Thyroid gland (tissue), 4 donors: ENCODE measurements around the gene ARSA. TPM values are rescaled to one million over a fixed set of nuclear protein-coding genes. Genes with fewer than 3 reads are reported as not detected.

Experiments
- DNase-seq, 2 donors: peaks; one replicate each; pipeline ENCODE4 v3.0.0-alpha.2; 2019
- H3K27ac ChIP-seq, 3 donors: fragments of 200-600 bp; sonication (generic); 1 replicate in 2 of 3; 2 replicates in 1 of 3; pipeline ENCODE4 v1.5.1; 2016 to 2019; ENCODE audit warnings: mild to moderate bottlenecking in 1 of 3, moderate library complexity in 1 of 3
- H3K27me3 ChIP-seq: fragments of 200-600 bp; sonication (generic); one replicate; pipeline ENCODE4 v1.5.1; 2019
- H3K36me3 ChIP-seq, 2 donors: fragments of 200-600 bp; sonication (generic); one replicate each; pipeline ENCODE4 v1.5.1; 2016 to 2019
- H3K4me1 ChIP-seq, 2 donors: fragments of 200-600 bp; sonication (generic); one replicate each; pipeline ENCODE4 v1.5.1; 2017 to 2019
- H3K4me3 ChIP-seq, 3 donors: fragments of 200-600 bp; sonication (generic); replicated peaks in 1 of 3; 1 replicate in 2 of 3; 2 replicates in 1 of 3; pipeline ENCODE4 v1.5.1; 2016; ENCODE audit warnings: mild to moderate bottlenecking in 1 of 3
- H3K9me3 ChIP-seq: fragments of 200-600 bp; sonication (generic); one replicate; pipeline ENCODE4 v1.5.1; 2017
- CTCF ChIP-seq, 6 experiments: fragments of 200-600 bp in 3 of 6; fragments of 450-650 bp in 3 of 6; sonication (generic) in 3 of 6; IDR thresholded peaks; one replicate each; pipeline ENCODE4 v1.5.1; 2016 to 2019; ENCODE audit warnings: antibody characterized with exemption in 6 of 6, mild to moderate bottlenecking in 2 of 6, inconsistent platforms in 1 of 6, moderate library complexity in 1 of 6
- POLR2A ChIP-seq, 2 donors: fragments of 450-650 bp; IDR thresholded peaks; one replicate each; pipeline ENCODE4 v1.6.1; 2017; ENCODE audit warnings: antibody characterized with exemption in 2 of 2, mild to moderate bottlenecking in 2 of 2, moderate library complexity in 1 of 2
- WGBS, 2 donors: methylation state at CpG; one replicate each; pipeline ENCODE4 v1.1.5; 2017; 5-methylcytosine and 5-hydroxymethylcytosine counted together
- intact Hi-C: fragments of 100-400 bp; cut with DNase I; formaldehyde crosslinking; loops from one replicate; pipeline ENCODE4 v1.15.1; 2023
- total RNA-seq, 4 donors: library from RNA; depleted of rRNA; stranded (reverse); fragments of >200 nt; gene quantifications; one replicate each; pipeline ENCODE4 v1.2.3, GENCODE V29; 2016

The ARSA gene
- total RNA-seq, 4 donors from 2014 or later, result 30.9 to 73.5 (median 61.2) TPM

- WGBS, 2 donors, result 73 to 77% methylated on average over 8 of the region's 8 CpGs
- Histone ChIP-seq H3K9me3 (no peaks in the 10 kb centered on the region), H3K36me3 (no peaks in the 10 kb centered on the region), H3K4me1 (peaks cover 8 to 25% of the 10 kb centered on the region in 2 donors), H3K27ac (peak overlapping the region; percentile 55 to 65 (median 56)), H3K4me3 (no peak overlapping the region), H3K27me3 (no peaks in the 10 kb centered on the region)
- intact Hi-C loops, result no loop called here
- no peak for DNase-seq
- TF ChIP-seq POLR2A (IDR thresholded peaks at IDR 0.05) (no peak), CTCF (IDR thresholded peaks at IDR 0.05) (no peak)
These were observed 44.1 kb upstream of the ARSA start for GRCh38 chr22:50672041-50672440.

DNA sequence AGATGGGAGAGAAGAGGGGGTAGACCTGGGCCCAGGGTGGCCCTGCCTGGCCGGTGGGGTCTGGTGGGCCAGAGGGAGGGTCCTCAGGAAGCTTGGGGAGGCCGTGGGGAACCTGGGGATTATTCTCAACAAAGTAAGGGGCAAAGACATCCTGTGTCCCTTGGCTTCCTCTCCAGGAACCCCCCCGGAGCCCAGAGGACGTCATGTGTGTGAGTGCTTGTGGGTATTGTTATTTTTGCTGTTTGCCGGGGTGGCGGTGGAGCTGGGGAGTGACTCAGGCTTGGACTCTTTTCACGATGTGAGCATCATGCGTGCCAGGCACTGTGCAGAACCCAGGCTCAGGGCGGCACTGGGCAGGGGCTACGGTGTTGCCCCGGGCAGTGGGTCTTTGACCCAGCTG is 43.7 kb upstream of the ARSA start:
- H3K4me3 ChIP-seq, result no peak overlapping the region
- no peak for TF ChIP-seq CTCF (IDR thresholded peaks at IDR 0.05)
- no peak for TF ChIP-seq POLR2A (IDR thresholded peaks at IDR 0.05)
- no peak for DNase-seq
- no peaks in the 10 kb centered on the region for H3K36me3 ChIP-seq
- no peaks in the 10 kb centered on the region for H3K27me3 ChIP-seq
- H3K9me3 ChIP-seq, result no peaks in the 10 kb centered on the region
- intact Hi-C loops, result no loop called here
- H3K4me1 ChIP-seq, result peaks cover 8 to 25% of the 10 kb centered on the region in 2 donors
- 23 to 31% methylated on average over 6 to 7 of the region's 11 CpGs for WGBS, 2 donors
- peak overlapping the region; percentile 46 to 65 (median 56) for H3K27ac ChIP-seq

DNA sequence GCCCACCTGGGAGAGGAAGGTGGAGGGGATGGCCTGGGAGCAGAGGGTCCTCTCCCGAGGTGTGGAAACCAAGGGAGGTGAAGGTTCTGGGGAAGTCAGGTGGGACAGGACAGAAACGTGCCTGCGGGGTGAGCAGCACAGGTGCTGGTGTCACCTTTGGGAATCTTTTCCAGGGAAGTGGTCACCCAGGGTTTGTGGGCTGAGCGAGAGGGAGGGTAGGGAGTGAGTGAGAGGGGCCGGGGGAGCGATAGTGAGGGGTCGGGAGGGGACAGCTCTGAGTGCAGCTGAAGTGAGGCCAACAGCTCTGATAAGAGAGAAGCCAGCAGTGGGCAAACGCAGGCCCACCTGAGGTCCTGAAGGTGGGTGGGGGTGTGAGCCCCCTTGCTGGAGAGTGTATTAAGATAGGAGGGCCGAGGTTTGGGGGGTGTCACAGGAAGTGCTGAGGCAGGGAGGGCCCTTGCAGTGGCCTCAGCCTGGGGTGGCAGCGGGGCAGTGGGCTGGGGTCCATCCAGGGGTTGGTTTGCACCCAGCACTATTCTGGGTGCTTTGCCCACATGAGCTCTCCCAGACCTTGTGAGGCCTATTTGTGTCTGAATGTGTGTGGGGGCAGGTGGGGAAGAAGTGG is 43.1 kb upstream of the ARSA start:
- Histone ChIP-seq H3K4me3 (no peak overlapping the region), H3K9me3 (no peaks in the 10 kb centered on the region), H3K27me3 (no peaks in the 10 kb centered on the region), H3K27ac (peak overlapping the region; percentile 12 to 65 (median 56)), H3K4me1 (peaks cover 8 to 25% of the 10 kb centered on the region in 2 donors), H3K36me3 (no peaks in the 10 kb centered on the region)
- 70 to 77% methylated on average over 10 of the region's 10 CpGs for WGBS, 2 donors
- no peak for DNase-seq
- no peak for TF ChIP-seq CTCF (IDR thresholded peaks at IDR 0.05)
- no peak for TF ChIP-seq POLR2A (IDR thresholded peaks at IDR 0.05)
- intact Hi-C loops, result no loop called here

DNA sequence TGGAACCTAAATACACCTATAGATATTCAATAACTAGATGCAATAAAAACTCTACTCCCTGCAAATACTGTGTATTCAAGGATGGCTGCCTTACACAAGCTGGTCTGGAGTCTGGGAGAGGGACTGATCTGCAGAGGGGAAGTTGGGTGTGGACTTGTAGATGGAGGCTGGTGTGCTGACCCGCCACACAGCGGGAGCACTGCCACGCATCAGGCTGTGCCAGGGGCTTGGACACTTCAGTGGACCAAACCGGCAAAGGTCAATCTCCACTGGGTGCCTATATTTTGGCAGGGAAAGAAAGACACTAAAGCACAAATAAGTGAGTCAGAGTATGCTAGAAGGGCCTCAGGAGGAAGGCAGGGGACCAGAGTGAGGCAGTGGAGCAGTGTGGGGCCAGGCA is 42.6 kb upstream of the ARSA start:
- no peaks in the 10 kb centered on the region for H3K9me3 ChIP-seq
- no peaks in the 10 kb centered on the region for H3K36me3 ChIP-seq
- DNase-seq, result no peak
- H3K4me1 ChIP-seq, result peaks cover 8 to 25% of the 10 kb centered on the region in 2 donors
- 62 to 69% methylated on average over 4 of the region's 4 CpGs for WGBS, 2 donors
- H3K4me3 ChIP-seq, result no peak overlapping the region
- H3K27ac ChIP-seq, result peak overlapping the region in 2 of 3 donors; percentile 56 to 65
- no peak for TF ChIP-seq CTCF (IDR thresholded peaks at IDR 0.05)
- no peak for TF ChIP-seq POLR2A (IDR thresholded peaks at IDR 0.05)
- intact Hi-C loops, result no loop called here
- no peaks in the 10 kb centered on the region for H3K27me3 ChIP-seq

DNA sequence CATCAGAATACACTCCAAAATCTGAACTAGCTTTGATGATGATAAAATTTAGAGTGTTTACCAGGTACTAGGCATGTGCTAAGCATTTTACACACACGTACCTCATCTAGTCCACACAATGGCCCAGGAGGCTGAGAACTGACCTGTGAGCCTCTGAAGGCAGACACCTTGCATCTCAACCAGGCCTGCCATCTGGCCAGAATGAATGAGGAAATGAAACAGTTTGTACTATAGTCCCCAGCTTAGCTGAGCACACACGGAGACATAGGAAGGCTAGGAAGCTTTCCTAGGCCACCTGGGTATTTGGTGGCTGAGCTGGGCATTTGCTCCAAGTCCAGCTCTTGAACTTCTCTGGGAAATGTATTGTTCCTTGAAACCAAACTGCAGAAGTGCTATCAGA is 37.8 kb upstream of the ARSA start:
- WGBS, 2 donors, result 58 to 87% methylated on average over 2 of the region's 2 CpGs
- no peak overlapping the region for H3K27ac ChIP-seq
- intact Hi-C loops, result no loop called here

More for the DNA sequence above, 37.8 kb upstream of the ARSA start:
- TF ChIP-seq POLR2A (IDR thresholded peaks at IDR 0.05), result no peak
- TF ChIP-seq CTCF (IDR thresholded peaks at IDR 0.05), result no peak
- Histone ChIP-seq H3K4me3 (no peak overlapping the region), H3K9me3 (no peaks in the 10 kb centered on the region), H3K4me1 (peaks cover 0 to 2% of the 10 kb centered on the region in 2 donors), H3K27me3 (no peaks in the 10 kb centered on the region), H3K36me3 (no peaks in the 10 kb centered on the region)
- no peak for DNase-seq
